Tibial nerve (tissue), 4 donors: Measurements from ENCODE around the gene TMEM144.

Source experiments
- EP300 ChIP-seq, 2 donors: sonication (generic); formaldehyde crosslinking; IDR thresholded peaks; one replicate each; pipeline ENCODE4 v1.6.1; 2017; ENCODE audit warnings: antibody characterized with exemption in 2 of 2, mild to moderate bottlenecking in 1 of 2
- POLR2A ChIP-seq, 2 donors: fragments of 450-650 bp; IDR thresholded peaks; one replicate each; pipeline ENCODE4 v1.6.1; 2017; ENCODE audit warnings: antibody characterized with exemption in 2 of 2, mild to moderate bottlenecking in 2 of 2, moderate library complexity in 2 of 2
- TF ChIP-seq, protein P1 (sequence below), 5 experiments: fragments of 200-600 bp in 3 of 5; fragments of 450-650 bp in 2 of 5; sonication (generic) in 3 of 5; IDR thresholded peaks; one replicate each; pipeline ENCODE4 v1.5.1; 2016 to 2019; ENCODE audit warnings: antibody characterized with exemption in 5 of 5, mild to moderate bottlenecking in 3 of 5, moderate library complexity in 2 of 5

DNA sequence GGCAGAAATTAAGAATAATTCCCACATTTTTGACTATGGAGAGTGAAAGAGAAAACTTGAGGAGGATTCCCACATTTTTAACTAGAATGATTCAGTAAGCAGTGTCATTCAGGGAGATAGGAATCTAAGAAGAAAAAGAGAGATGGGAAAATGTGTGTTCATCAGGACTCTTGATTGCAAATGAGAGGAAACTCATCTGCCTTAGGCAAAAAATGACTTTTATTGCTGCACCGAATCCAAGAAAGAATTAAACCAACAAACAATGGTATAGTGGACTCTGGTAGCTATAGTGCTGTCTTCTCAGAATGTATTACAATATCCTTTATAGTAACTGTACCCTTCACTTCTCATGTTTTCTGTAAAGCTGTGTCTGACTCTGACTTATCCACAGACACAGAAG, 15.0 kb upstream of the TMEM144 start:
- TF ChIP-seq EP300 (IDR thresholded peaks at IDR 0.05) (no peak), POLR2A (IDR thresholded peaks at IDR 0.05) (no peak)
- TF ChIP-seq, protein P1, sequence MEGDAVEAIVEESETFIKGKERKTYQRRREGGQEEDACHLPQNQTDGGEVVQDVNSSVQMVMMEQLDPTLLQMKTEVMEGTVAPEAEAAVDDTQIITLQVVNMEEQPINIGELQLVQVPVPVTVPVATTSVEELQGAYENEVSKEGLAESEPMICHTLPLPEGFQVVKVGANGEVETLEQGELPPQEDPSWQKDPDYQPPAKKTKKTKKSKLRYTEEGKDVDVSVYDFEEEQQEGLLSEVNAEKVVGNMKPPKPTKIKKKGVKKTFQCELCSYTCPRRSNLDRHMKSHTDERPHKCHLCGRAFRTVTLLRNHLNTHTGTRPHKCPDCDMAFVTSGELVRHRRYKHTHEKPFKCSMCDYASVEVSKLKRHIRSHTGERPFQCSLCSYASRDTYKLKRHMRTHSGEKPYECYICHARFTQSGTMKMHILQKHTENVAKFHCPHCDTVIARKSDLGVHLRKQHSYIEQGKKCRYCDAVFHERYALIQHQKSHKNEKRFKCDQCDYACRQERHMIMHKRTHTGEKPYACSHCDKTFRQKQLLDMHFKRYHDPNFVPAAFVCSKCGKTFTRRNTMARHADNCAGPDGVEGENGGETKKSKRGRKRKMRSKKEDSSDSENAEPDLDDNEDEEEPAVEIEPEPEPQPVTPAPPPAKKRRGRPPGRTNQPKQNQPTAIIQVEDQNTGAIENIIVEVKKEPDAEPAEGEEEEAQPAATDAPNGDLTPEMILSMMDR (IDR thresholded peaks at IDR 0.05), result no peak
